DMS153 treated with DMSO at 0.1 percent for 48 hours (cell line): Measurements from ENCODE around the gene SLC2A13.
A peak's percentile ranks its signal among the peaks of the same experiment; 100 is the strongest.

Source experiments
- DNase-seq: peaks from one replicate; lab custom pipeline; 2025; ENCODE audit not compliant: unreplicated experiment; lab: John Stamatoyannopoulos, UW

The SLC2A13 gene

GRCh38 chr12:40105515-40106201 is at the start of gene SLC2A13:
TSS of gene SLC2A13 (minus strand) at chr12:40106081. CDS start at chr12:40105808, 273 bp downstream.
- DNase-seq, result peak; percentile 27

- no peak for DNase-seq
These were observed 48.5 kb upstream of the SLC2A13 start for GRCh38 chr12:40154381-40154780.

GRCh38 chr12:40153432-40153831 is 47.6 kb upstream of the SLC2A13 start:
- DNase-seq, result no peak

GRCh38 chr12:40152783-40153383 is 47.0 kb upstream of the SLC2A13 start:
- peak; percentile 28 for DNase-seq

GRCh38 chr12:40149673-40150260 is 43.9 kb upstream of the SLC2A13 start:
- DNase-seq, result no peak

GRCh38 chr12:40146800-40147797 is 41.2 kb upstream of the SLC2A13 start:
- no peak for DNase-seq

- DNase-seq, result no peak
These were observed 40.0 kb upstream of the SLC2A13 start for GRCh38 chr12:40145896-40146295.

- DNase-seq, result no peak
These were observed 38.1 kb upstream of the SLC2A13 start for GRCh38 chr12:40144023-40144422.

GRCh38 chr12:40142001-40142744 is 36.3 kb upstream of the SLC2A13 start:
- no peak for DNase-seq

- no peak for DNase-seq
These were observed 32.6 kb upstream of the SLC2A13 start for GRCh38 chr12:40138526-40138925.

- DNase-seq, result no peak
These were observed 31.4 kb upstream of the SLC2A13 start for GRCh38 chr12:40137252-40137651.

- no peak for DNase-seq
These were observed 21.5 kb upstream of the SLC2A13 start for GRCh38 chr12:40127408-40127807.

GRCh38 chr12:40123496-40123895 is 17.6 kb upstream of the SLC2A13 start:
- no peak for DNase-seq

- DNase-seq, result no peak
These were observed 17.0 kb upstream of the SLC2A13 start for GRCh38 chr12:40122842-40123241.

- DNase-seq, result no peak
These were observed 11.9 kb upstream of the SLC2A13 start for GRCh38 chr12:40117818-40118217.

- DNase-seq, result no peak
These were observed 4.7 kb upstream of the SLC2A13 start for GRCh38 chr12:40110586-40110985.

GRCh38 chr12:40107803-40108620 is 2.1 kb upstream of the SLC2A13 start:
- DNase-seq, result no peak

GRCh38 chr12:40107098-40107802 is 1.4 kb upstream of the SLC2A13 start:
- peak; percentile 90 for DNase-seq

- DNase-seq, result no peak
These were observed 774 bp upstream of the SLC2A13 start for GRCh38 chr12:40106655-40107054.
